CD1c-positive myeloid dendritic cell (primary cell): Measurements from ENCODE around the gene FXN.
A peak's percentile ranks its signal among the peaks of the same experiment; 100 is the strongest.
"Not testable (repeated sequence)": the region's sequence is repeated elsewhere in the genome, so short reads cannot be mapped to it uniquely, and the experiment has no call there.

ENCODE experiments used
- DNase-seq: peaks from one replicate; pipeline ENCODE4 v3.0.0-alpha.2; 2016; ENCODE audit errors: extremely low spot score

Gene FXN

GRCh38 chr9:69023650-69024049 lies 11.9 kb upstream of the FXN start:
- no peak for DNase-seq

GRCh38 chr9:69027355-69028097 lies 8.0 kb upstream of the FXN start:
- DNase-seq: peak; percentile 65

- DNase-seq: no peak
Measured at GRCh38 chr9:69028754-69029153, 6.8 kb upstream of the FXN start.

GRCh38 chr9:69029535-69029934 lies 6.0 kb upstream of the FXN start:
- DNase-seq: no peak

- DNase-seq: no peak
Measured at GRCh38 chr9:69030851-69031645, 4.5 kb upstream of the FXN start.

- DNase-seq: no peak
Measured at GRCh38 chr9:69034071-69034470, 1.5 kb upstream of the FXN start.

- DNase-seq: peak; percentile 43
Measured at GRCh38 chr9:69036309-69036708, 757 bp downstream of the FXN start.

- no peak for DNase-seq
Measured at GRCh38 chr9:69036799-69037198, 1.2 kb downstream of the FXN start.

GRCh38 chr9:69040646-69041045 lies 5.1 kb downstream of the FXN start:
- DNase-seq: no peak

GRCh38 chr9:69044240-69045219 lies 9.0 kb downstream of the FXN start:
- no peak for DNase-seq

- no peak for DNase-seq
Measured at GRCh38 chr9:69045821-69046220, 10.3 kb downstream of the FXN start.

GRCh38 chr9:69046723-69047122 lies 11.2 kb downstream of the FXN start:
- DNase-seq: no peak

- no peak for DNase-seq
Measured at GRCh38 chr9:69047371-69047770, 11.8 kb downstream of the FXN start.

GRCh38 chr9:69049094-69049493 lies 13.5 kb downstream of the FXN start:
- DNase-seq: no peak

- DNase-seq: not testable (repeated sequence)
Measured at GRCh38 chr9:69050936-69051335, 15.4 kb downstream of the FXN start.

- DNase-seq: no peak
Measured at GRCh38 chr9:69054989-69055388, 19.4 kb downstream of the FXN start.

- no peak for DNase-seq
Measured at GRCh38 chr9:69056191-69056815, 20.8 kb downstream of the FXN start.

GRCh38 chr9:69058101-69058500 lies 22.5 kb downstream of the FXN start:
- no peak for DNase-seq

GRCh38 chr9:69060766-69061165 lies 25.2 kb downstream of the FXN start:
- no peak for DNase-seq

- DNase-seq: no peak
Measured at GRCh38 chr9:69062195-69062594, 26.6 kb downstream of the FXN start.

- DNase-seq: no peak
Measured at GRCh38 chr9:69063839-69064238, 28.3 kb downstream of the FXN start.

- DNase-seq: no peak
Measured at GRCh38 chr9:69065660-69066059, 30.1 kb downstream of the FXN start.
